Activated naive CD4-positive, alpha-beta T cell (primary cell): Measurements from ENCODE around the gene PSMA3.

Source experiments
- DNase-seq, 4 experiments: peaks; one replicate each; lab custom pipeline; 2025; lab: John Stamatoyannopoulos, UW

The PSMA3 gene

DNA sequence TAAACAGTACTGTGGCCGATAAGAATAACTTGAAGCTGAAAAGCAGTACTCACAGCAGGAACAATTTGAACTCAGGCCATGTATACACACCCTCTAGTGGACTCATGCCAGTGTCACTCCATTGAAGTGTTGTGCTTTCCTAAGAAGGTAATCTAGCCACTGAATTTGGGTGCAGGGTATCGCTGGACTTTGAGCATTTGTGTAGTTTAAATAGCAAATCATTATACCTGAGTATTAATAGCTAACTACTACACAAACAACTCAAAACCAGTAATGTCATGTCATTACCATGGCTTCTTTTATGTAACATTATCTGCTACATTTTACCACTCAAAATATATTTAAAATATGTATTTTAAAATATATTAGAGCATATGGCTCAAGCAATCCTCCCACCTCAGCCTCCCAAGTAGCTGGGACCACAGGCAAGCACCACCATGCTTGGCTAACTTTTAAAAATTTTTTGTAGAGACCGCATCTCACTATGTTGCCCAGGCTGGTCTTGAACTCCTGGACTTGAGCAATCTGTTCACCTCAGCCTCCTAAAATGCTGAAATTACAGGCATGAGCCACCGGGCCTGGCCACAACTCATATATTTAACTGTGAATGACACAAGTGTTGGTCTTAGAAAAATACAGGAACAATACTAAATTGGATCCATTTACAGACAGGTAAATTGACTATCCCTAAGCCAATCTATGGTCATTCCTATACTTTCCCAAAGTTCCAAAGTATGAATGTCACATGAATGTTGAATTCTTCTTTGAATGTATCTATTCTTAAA is 28.1 kb downstream of the PSMA3 start:
- DNase-seq: no peak

DNA sequence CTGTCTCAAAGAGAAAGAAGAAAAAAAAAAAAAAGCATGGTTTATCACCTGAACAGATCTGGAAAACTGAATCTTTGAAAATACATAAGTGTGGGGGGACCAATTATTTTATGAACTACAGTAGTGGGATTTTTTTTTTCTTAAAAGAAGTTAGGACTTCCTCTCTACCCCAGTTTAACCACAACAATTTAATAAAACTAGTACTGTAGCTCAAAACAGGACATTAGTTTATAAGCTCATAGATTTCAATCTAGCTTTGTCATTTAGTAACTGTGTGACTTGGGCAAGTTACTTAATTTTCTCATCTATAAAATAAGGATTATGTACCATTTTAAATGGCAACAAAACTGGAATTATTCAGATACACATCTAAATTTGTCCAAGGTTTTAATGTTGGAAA is 30.2 kb downstream of the PSMA3 start:
- no peak for DNase-seq

DNA sequence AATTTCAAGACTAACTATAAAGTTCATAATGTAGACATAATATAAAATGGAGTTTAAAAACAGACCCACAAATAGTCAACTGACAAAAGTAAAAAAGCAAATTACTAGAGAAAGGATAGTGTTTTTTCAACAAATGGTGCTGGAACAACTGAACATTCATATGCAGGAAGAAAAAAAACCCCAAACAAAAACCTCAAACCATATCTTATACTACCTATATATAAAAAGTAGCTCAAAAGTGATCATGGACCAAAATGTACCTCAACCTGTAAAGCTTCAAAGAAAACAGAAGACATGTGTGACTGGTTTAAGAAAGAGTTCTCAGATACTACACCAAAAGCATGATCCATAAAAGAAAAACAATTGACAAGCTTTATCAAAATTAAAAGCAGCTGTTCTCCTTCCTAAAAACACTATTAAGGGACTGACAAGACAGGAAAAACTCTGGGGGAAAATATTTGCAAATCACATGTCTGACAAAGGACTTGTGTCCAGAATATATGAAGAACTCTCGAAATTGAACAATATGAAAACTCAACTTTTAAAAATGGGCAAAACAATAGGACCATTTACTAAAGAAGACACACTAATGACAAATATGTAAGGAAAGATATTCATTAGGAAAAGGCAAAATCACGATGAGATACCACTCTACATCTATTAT is 31.0 kb downstream of the PSMA3 start:
- DNase-seq: no peak

DNA sequence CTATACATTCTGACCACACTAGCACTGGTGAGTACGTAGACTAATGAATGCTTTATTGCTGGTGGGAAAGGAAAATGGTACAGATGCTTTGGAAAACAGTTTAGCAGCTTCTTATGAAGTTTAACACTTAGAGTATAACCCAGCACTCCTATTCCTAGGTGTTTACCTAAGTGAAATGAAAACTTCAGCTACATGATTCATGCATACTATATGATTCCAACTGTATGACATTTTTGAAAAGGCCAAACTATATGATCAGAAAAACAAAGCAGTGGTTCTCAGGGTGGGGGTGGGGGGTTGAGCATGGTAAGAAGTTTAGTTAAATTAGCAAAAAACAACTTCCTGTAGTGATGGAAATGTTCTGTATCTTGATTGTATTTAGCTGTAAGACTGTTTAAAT is 31.6 kb downstream of the PSMA3 start:
- DNase-seq: no peak

DNA sequence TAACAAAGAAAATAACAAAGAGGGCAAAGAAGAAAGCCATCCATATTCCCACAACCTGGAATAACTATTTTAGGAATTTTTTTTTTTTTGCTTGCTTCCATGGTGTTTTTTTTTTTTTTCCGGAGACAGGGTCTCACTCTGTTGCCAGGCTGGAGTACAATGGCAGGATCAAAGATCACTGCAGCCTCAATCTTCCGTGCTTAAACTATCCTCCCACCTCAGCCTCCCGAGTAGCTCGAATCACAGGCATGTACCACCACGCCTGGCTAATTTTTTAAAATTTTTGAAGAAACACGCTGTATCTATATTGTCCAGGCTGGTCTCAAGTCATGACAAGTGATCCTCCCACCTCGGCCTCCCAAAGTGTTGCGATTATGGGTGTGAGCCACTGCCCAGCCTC is 33.5 kb downstream of the PSMA3 start:
- DNase-seq: no peak

DNA sequence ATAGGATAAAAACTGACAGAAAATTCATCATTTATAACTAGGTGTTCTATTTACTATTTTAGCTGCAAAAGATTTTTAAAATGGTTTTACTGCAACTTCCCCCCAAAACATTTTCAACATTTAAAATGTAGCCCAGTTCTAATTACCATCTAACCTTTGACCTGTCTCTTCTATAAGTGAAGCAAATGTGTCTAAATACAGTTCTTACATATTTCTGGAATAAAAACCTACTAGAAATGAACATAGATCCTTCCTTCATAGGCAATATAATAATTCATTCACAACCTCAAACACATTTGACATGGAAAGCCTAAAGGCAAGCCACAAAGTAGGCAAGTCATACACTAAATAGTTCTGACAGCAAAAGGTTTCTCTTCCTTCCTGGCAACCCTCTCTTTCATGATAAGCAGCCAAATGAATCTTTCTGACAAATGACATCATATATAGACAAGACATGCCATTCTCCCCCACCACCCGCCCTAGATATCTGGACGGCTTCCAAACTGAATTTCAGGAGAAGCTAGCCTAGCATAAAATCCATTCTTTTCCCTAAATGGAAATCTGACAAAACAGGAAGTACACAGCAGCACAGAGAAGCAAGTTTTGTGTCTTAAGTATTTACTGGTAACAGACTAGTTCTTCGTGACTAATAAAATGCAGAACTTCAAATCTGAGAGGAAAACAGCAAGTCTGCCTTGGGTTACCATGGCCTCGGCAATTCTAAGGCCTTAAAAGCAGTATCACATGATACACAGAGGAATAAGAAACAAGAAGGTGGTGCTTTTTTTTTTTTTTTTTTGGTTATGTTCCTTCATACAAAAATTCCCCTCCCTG is 36.5 kb downstream of the PSMA3 start:
- peak in 1 of 4 experiments; percentile 8 for DNase-seq

DNA sequence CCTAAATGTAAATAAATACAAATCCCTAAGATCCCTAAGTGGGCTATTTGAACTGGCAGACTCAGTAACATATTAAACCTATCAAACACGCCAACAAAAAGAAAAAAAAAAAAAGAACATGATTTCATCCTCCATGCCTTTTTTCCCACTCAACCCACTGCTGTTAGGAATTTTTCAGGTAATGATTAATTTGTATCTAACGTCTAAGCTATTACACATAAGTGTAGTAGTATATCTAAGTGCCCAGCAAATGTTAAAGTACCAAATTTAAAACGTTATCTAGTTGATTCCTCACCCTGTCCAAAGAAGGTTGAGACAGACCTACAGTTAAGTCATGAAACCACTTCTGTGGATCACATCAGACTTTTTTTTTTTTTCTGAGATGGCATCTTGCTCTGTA is 37.3 kb downstream of the PSMA3 start:
- no peak for DNase-seq

DNA sequence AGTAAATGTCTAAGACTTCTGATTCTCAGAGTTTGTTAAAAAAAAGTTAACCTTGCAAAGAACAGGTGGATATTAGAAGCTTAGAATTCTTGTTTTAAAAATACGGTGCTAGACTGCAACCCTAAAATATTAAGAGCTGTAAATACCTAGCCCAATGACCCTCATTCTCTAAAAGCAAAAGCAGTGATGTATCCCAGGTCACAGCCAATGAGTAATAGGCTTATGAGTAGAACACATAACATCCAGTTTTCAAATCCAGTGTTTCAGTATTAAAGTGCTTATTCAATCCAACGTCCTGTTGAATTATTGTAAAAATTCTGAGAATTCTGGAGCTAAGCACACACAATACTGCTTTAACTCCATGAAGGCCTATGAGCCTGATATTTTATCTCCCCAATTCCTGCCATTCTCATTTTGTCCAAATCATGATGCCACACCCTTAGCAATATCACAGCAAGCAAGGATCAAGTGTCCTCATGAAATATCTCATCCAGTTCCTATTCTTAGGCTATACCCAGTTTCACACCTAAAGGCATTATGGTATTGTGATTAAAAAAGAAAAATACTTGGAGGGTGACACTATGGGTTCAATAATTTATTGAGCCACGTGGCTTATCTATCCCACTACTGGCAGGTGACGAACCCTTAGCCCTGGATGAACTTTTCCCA is 38.4 kb downstream of the PSMA3 start:
- DNase-seq: no peak

DNA sequence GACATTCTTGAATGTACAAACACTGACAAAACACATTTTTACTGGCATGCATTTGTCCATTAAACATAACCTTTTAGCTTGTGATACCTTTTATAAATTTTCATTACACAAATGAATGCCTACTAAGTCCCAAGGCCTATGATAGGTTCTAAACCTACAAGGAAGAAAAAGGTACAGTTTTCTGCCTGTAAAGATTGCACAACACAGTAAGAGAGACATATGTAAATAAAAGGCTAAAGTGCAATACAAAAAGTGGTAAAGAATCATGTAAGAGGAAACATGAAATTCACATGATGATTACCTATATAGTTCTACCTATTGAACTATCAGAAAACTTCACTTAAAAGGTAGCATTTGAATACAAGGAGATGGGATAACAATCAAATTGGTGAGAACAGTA is 39.1 kb downstream of the PSMA3 start:
- no peak for DNase-seq

DNA sequence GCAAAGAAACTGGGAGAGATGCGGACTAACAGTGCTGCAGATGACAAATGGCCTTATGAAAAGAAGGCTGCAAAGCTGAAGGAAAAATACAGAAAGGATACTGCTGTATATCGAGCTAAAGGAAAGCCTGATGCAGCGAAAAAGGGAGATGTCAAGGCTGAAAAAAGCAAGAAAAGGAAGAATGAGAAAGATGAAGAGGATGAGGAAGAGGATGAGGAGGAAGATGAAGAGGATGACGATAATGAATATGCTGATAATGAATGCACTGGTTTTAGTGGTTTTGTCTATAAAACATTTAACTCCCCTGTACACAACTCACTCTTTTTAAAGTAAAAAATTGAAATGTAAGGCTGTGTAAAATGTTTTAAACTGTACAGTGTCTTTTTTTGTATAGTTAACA is 40.5 kb downstream of the PSMA3 start:
- DNase-seq: no peak

DNA sequence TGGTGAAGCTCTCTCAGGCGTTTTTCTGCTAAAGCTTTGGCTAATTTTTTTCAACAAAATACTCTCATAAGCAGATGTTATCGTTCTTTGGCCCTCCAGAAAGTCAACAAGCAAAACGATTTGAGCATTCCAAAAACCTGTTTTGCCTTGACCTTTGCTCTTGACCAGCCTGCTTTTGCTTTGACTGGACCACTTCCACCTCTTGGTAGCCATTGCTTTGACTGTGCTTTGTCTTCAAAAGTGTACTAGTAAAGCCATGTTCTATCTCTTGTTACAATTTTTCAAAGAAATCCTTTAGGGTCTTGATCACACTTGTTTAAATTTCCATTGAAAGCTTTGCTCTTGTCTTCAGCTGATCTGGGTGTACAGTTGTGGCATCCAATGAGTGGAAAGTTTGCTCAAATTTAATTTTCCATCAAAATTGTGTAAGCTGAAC is 43.0 kb downstream of the PSMA3 start:
- DNase-seq: no peak

DNA sequence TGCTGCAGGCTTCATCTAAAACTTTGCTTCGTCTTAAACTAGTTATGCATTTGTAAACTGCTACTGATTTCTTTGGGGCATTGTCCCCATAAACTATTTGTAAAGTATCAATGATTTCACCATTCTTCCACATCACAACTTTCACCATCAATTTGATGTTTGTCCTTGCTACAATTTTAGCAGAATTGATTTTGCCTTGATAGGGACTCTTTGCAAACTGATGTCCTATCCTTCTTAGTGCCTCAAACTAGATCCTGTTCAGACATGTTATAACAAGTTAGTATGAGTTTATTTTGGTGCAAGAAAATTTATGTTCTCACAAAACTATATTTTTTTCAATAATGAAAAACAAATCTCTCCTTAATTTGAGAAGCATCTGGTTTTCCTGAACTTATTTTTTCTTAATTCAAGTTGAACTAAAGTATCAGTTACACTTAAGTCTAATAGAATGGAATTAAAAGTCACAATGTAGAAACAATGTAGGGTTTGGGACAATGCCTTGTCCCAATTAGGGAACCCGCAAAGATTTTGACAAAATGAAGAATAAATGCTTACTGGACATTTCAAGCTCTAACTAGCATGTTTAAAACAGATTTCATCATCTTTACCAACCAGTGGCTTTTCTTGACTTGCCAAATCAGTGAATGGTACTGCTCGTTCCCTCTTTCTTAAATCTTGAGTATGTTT is 43.6 kb downstream of the PSMA3 start:
- no peak for DNase-seq

DNA sequence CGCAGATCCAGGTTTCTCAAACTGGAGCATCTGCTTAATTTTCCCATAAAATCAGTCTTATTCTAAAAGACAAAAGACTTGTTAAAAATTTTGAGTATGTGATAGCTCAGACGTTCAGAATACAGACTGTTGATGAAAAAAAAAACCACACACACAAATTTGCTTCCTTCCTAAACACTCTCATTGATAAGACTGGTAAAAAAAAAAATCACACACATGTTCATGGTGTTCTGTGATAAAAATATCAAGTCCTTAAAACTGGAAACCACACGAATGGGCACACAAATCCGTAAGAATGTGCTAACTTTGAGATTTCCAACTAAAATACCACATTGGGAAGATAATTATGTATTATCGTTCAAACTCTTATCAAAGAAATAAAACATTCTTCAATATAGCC is 47.0 kb downstream of the PSMA3 start:
- DNase-seq: no peak

DNA sequence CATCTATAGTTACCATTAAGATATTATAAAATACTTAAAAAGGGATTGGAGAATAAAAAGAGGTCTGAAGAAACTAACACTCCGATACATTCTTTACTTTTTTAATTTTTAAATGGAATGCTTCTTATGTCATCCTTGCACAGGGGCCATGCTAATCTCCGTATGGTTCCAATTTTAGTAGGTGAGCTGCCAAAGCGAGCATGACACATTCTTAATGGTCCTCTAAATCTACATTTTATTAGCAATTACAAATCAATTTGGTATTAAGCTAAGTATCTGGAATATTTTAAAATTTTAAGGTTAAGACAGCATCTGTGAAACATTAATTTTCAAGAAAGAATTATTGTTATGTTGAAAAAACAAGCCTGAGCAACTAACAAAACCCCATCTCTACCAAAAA is 47.5 kb downstream of the PSMA3 start:
- no peak for DNase-seq

DNA sequence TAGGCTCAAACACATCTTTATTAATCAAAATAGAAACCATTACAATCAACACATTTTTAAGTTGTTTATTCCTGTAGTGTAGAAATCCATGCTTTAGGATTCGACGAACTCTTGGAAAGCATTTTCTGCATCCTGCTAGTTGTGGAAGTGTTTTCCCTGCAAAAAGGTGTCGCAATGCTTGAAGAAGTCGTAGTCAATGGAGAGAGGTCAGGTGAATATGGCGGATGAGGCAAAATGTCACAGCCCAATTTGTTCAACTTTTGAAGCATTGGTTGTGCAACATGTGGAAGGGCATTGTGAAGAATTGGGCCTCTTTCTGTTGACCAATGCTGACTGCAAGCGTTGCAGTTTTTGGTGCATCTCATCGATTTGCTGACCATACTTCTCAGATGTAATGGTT is 49.6 kb downstream of the PSMA3 start:
- DNase-seq: no peak

DNA sequence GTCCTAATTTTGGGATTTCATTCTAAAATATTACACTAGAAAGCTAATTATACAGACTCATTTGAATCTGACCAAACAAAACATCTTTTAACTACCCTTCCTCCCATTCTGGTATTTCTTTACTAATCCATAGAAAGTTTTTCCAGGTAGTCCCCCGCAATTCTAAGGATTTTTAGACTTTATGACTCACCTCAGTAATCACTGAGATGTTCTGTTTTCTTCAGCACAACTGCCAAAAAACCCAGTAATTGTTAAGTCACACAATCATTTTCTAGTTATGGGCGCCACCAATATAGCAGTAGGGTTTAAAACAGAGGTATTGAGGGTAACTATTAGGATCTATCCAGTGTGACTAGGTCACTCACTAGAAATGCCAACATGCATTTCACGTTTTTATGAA is 52.1 kb downstream of the PSMA3 start:
- DNase-seq: no peak

DNA sequence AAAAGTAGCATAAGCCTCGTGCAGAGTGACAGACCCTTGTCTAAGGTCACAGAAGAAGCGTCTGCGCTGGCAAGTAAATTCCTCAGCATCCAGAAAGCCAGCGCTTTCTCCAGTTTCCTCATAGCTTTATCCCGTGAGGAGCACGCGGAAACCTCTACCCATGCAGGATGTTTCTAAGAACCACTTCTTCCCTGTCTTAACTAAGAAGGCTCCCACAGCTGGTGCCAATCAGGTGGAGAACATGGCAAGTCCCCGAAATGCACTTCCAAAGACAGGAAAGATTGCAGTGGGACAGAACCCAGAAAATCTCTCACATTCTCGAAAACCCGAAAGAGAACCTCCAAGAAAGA is 52.7 kb downstream of the PSMA3 start:
- DNase-seq: no peak

DNA sequence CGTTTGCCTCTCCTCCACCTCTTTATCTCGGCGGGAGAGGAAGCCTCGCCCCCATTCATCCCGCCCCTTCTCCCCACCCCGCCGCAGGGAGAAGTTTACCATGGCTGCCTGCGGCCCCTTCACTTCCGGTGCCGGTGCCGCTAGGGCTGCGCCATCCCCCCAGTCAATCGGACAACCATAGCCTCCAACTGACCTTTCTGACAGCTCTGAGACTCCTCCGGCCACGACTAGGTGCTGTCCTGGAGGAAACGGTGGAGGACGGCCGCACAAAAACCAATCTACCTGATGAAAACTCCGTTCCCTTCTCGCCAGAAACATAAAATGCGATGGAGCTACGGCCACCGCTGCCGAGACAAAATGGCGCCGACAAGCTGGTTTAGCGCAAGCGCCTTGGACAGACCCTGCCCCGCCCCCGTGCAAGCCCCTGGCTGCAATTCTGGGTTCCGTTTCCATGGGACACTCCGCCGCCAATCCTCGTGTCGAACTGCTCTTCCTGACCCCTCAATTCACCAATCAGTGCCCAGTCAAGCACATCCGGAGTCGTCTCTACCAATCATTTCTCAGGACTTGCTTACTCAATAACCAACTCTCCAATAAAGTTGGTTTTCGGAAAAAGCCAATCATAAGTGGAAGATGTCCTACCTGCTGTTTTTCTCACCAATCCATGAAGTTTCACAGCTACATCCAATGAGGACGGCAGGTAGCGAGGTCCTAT is 53.3 kb downstream of the PSMA3 start:
- DNase-seq: peak; percentile 90 to 97 (median 94)

DNA sequence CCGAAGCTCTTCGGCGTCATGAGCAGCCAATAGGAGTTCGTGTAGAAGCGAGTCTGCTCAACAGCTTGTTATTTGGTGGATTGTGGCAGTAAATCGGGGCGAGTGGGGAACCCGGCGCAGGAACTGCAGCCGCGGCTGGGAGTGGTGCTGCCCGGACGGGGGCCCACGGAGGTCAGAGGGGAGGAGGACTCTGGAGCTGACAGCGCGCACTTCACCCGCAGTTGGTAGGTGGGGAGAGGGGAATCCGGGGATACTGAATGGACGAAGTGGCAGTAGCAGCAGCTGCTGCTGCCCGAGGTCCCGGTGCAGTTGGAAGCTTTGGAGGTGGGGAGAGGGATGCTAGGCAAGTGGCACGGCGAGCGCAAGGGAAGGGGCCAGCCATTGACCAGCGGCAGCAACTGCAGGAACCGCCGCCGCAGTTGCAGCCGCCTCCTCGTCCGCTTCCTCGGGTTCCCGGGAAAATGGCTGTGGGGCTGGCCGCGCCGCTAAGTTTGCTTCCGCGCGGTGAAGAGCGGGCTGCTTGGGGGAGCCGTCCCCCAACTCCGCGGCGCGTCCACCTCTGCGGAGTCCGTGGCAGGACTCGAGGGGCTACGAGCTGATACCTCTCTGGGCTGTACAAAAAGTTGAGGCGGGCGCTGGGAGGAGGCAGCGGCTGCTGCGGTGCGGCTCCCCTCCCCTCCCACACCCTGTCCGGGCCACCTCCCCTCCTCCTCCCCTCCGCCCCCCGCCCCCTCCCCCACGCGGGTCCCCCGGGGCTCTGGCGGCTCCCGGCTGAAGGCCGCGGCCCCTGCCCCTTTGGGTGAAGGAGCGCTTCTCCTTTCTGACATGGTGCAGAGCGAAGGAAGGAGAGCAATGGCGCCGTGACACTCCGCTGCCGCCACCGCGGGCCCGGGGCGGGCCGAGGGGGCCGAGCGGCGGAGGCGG is 54.1 kb downstream of the PSMA3 start, which contains the start of gene ARID4A:
Gene ARID4A (plus strand): TSS at position 79 of the 924 bp plus-strand sequence. CDS start 1,300 bp downstream, outside the sequence.
- DNase-seq: peak; percentile 53 to 75 (median 72)
